Measurements from ENCODE around the gene EZR.

Gene EZR

DNA sequence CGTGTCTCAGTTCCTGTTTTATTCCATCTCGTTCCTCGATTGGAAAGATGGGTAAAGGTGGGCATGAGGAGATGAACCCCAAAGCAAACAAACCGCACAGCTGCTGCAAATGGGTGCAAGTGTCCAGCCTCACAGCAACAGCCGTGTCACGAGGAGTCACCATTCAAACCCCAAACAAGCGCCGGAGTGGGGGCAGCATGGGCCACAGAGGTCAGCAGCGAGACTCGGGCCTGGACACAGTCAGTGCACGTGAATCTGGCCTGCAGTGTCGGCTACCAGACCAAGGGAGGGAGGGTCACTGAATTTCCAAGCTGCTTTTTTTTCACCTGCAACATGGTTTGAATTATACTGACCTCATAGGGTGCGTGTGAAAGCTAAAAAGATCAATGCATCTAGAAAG, 63.5 kb downstream of the EZR start:
- Histone ChIP-seq H3K27ac (ENCODE audit: low read depth, low read length) (no peak overlapping the region), H3K9ac (ENCODE audit: low read depth in 1 of 2, low read length in 2 of 2) (no peak overlapping the region), H3K4me3 (ENCODE audit: low read depth in 1 of 2, low read length in 2 of 2) (no peak overlapping the region), H3K4me1 (ENCODE audit: control insufficient read depth in 1 of 2, insufficient read depth in 2 of 2, low read length in 2 of 2) (peaks cover 11 to 15% of the 10 kb centered on the region in 2 donors), H3K36me3 (ENCODE audit: control insufficient read depth in 1 of 2, insufficient read depth in 2 of 2, low read length in 2 of 2) (no peaks in the 10 kb centered on the region), H3K9me3 (ENCODE audit: control insufficient read depth in 1 of 2, low read length in 2 of 2) (no peaks in the 10 kb centered on the region), H3K27me3 (ENCODE audit: control insufficient read depth in 1 of 2, insufficient read depth in 2 of 2, low read length in 2 of 2) (no peaks in the 10 kb centered on the region)

DNA sequence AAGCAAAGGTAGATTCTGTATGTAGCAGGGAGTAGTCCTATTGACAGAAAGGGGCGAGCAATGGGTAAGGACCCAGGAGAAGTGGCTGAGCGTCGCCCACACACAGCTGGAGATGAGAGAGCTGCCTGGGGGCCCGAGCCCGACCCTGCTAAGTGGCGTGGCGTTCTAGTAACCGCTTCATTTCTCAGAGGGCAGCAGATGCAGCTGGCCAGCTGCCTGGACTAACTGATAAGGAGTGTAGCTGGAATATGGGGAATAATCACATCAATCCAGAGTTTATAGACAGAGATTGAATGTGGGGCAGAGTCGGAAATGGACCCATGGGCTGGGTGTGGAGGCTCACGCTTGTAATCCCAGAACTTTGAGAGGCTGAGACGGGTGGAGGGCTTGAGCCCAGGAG, 64.4 kb downstream of the EZR start:
- peaks cover 11 to 15% of the 10 kb centered on the region in 2 donors for H3K4me1 ChIP-seq (ENCODE audit: control insufficient read depth in 1 of 2, insufficient read depth in 2 of 2, low read length in 2 of 2)

DNA sequence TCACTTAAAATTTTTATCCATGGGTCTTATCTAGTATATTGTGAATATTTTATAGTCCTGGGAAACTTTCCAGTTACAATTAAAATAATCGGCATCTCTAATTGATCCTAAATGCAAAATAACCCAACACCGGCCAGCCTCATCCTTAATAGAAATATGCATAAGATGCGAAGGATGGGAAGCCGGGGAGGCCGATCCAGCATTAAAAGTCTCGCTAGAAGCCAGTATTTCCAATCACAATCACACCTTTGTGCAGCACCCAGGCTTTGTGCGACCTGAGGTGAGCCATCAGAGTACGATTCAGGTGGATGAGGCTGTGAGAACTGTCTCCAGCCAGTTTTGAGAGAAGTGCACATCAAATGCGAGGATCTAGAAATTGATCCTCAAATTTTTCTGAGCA, 65.4 kb downstream of the EZR start:
- H3K27ac ChIP-seq (ENCODE audit: low read depth, low read length) = no peak overlapping the region
- H3K4me1 ChIP-seq (ENCODE audit: control insufficient read depth in 1 of 2, insufficient read depth in 2 of 2, low read length in 2 of 2) = peaks cover 11 to 15% of the 10 kb centered on the region in 2 donors
- no peaks in the 10 kb centered on the region for H3K27me3 ChIP-seq (ENCODE audit: control insufficient read depth in 1 of 2, insufficient read depth in 2 of 2, low read length in 2 of 2)
- no peaks in the 10 kb centered on the region for H3K9me3 ChIP-seq (ENCODE audit: control insufficient read depth in 1 of 2, low read length in 2 of 2)
- H3K36me3 ChIP-seq (ENCODE audit: control insufficient read depth in 1 of 2, insufficient read depth in 2 of 2, low read length in 2 of 2) = no peaks in the 10 kb centered on the region
- no peak overlapping the region for H3K9ac ChIP-seq (ENCODE audit: low read depth in 1 of 2, low read length in 2 of 2)
- no peak overlapping the region for H3K4me3 ChIP-seq (ENCODE audit: low read depth in 1 of 2, low read length in 2 of 2)

More for the DNA sequence above, 64.4 kb downstream of the EZR start:
- H3K36me3 ChIP-seq (ENCODE audit: control insufficient read depth in 1 of 2, insufficient read depth in 2 of 2, low read length in 2 of 2) = no peaks in the 10 kb centered on the region
- no peak overlapping the region for H3K9ac ChIP-seq (ENCODE audit: low read depth in 1 of 2, low read length in 2 of 2)
- no peaks in the 10 kb centered on the region for H3K27me3 ChIP-seq (ENCODE audit: control insufficient read depth in 1 of 2, insufficient read depth in 2 of 2, low read length in 2 of 2)
- H3K27ac ChIP-seq (ENCODE audit: low read depth, low read length) = no peak overlapping the region
- H3K9me3 ChIP-seq (ENCODE audit: control insufficient read depth in 1 of 2, low read length in 2 of 2) = no peaks in the 10 kb centered on the region
- no peak overlapping the region for H3K4me3 ChIP-seq (ENCODE audit: low read depth in 1 of 2, low read length in 2 of 2)

DNA sequence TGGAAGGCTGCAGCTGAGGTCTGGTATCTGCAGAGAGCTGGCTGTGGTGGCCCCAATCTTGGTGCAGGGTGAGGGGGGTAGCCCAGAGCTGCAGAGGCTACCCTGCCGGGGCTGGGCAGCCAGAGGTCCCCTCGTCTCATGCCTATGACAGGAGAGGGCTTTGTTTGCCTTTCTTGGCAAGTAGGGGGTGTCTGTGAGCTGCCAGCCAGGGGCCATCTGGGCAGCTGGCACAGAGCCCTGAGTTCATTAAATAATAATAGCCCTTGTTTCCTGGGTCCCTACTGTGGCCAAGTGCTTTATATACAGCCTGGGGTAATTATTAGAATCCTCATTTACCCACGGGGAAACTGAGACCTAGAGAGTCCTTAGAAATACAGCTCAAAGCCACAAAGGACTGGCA, 66.6 kb downstream of the EZR start:
- Histone ChIP-seq H3K27me3 (ENCODE audit: control insufficient read depth in 1 of 2, insufficient read depth in 2 of 2, low read length in 2 of 2) (no peaks in the 10 kb centered on the region), H3K9me3 (ENCODE audit: control insufficient read depth in 1 of 2, low read length in 2 of 2) (no peaks in the 10 kb centered on the region), H3K36me3 (ENCODE audit: control insufficient read depth in 1 of 2, insufficient read depth in 2 of 2, low read length in 2 of 2) (no peaks in the 10 kb centered on the region), H3K9ac (ENCODE audit: low read depth in 1 of 2, low read length in 2 of 2) (peak overlapping the region in 1 of 2 donors; percentile 43), H3K4me1 (ENCODE audit: control insufficient read depth in 1 of 2, insufficient read depth in 2 of 2, low read length in 2 of 2) (peaks cover 11 to 15% of the 10 kb centered on the region in 2 donors), H3K27ac (ENCODE audit: low read depth, low read length) (no peak overlapping the region), H3K4me3 (ENCODE audit: low read depth in 1 of 2, low read length in 2 of 2) (peak overlapping the region in 1 of 2 donors; percentile 28)

DNA sequence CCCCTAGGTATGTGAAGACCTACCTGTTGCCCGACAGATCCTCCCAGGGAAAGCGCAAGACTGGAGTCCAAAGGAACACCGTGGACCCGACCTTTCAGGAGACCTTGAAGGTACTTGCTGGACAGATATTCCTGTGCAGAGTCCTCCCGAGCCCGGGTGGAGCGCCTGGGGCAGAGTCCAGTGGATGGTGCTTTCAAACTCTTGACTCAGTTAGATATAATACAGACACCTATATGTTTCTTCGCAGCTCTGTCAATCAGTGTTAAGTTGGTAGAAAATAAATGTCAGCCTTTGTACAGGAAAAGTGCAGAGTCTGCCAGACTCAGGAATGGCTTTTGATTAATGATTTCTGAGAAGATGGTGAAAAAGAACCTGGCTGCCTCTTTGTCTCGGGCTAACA, 67.2 kb downstream of the EZR start:
- H3K9me3 ChIP-seq (ENCODE audit: control insufficient read depth in 1 of 2, low read length in 2 of 2) = no peaks in the 10 kb centered on the region

DNA sequence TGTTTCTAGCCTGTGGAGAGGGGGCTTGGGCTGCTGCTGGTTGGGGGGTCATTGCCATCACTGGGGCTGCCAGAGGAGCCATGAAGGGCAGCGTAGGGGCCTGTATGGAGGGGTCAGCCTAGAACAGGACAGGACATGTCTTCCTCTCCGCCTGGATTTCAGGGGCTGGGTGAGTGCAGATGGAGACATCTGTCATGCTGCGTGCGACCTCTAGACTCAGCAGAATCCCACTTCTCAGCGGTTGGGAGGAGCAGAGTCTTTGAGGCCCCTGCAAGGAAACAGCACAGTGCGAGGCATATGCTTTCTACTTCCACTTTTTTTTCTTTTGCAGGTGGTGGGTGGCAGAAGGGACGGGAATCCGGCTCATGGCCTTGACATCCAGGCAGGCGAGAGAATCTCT, 67.9 kb downstream of the EZR start:
- H3K4me3 ChIP-seq (ENCODE audit: low read depth in 1 of 2, low read length in 2 of 2) = no peak overlapping the region
- H3K9ac ChIP-seq (ENCODE audit: low read depth in 1 of 2, low read length in 2 of 2) = peak overlapping the region in 1 of 2 donors; percentile 18
- no peaks in the 10 kb centered on the region for H3K36me3 ChIP-seq (ENCODE audit: control insufficient read depth in 1 of 2, insufficient read depth in 2 of 2, low read length in 2 of 2)
- H3K27ac ChIP-seq (ENCODE audit: low read depth, low read length) = no peak overlapping the region
- no peaks in the 10 kb centered on the region for H3K9me3 ChIP-seq (ENCODE audit: control insufficient read depth in 1 of 2, low read length in 2 of 2)
- H3K27me3 ChIP-seq (ENCODE audit: control insufficient read depth in 1 of 2, insufficient read depth in 2 of 2, low read length in 2 of 2) = no peaks in the 10 kb centered on the region
- peaks cover 11 to 15% of the 10 kb centered on the region in 2 donors for H3K4me1 ChIP-seq (ENCODE audit: control insufficient read depth in 1 of 2, insufficient read depth in 2 of 2, low read length in 2 of 2)

More for the DNA sequence above, 67.2 kb downstream of the EZR start:
- peaks cover 11 to 15% of the 10 kb centered on the region in 2 donors for H3K4me1 ChIP-seq (ENCODE audit: control insufficient read depth in 1 of 2, insufficient read depth in 2 of 2, low read length in 2 of 2)
- H3K36me3 ChIP-seq (ENCODE audit: control insufficient read depth in 1 of 2, insufficient read depth in 2 of 2, low read length in 2 of 2) = no peaks in the 10 kb centered on the region
- no peak overlapping the region for H3K27ac ChIP-seq (ENCODE audit: low read depth, low read length)
- peak overlapping the region in 1 of 2 donors; percentile 15 for H3K4me3 ChIP-seq (ENCODE audit: low read depth in 1 of 2, low read length in 2 of 2)
- no peaks in the 10 kb centered on the region for H3K27me3 ChIP-seq (ENCODE audit: control insufficient read depth in 1 of 2, insufficient read depth in 2 of 2, low read length in 2 of 2)
- H3K9ac ChIP-seq (ENCODE audit: low read depth in 1 of 2, low read length in 2 of 2) = peak overlapping the region; percentile 18 to 43

DNA sequence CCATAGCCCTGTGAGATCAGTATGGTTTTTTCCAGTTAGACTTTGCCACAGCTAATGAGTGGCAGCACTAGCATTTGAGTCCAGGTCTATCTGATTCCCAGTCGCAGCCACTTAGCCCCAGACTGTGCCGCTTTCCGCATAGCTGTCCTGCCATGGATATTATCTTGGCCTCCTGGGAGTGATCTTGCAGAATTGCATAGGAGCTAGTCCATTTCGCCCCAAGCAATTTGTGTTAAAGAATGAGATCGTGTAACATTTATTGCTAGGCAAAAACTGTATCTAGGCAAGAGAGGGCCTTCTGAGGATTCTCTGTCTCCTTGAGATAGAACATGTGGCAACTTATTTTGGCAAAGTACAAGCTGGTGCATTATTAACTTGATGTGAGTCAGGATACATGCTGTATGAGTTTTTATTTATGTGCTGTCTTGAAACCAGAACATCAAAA, 74.2 kb downstream of the EZR start:
- no peaks in the 10 kb centered on the region for H3K27me3 ChIP-seq (ENCODE audit: control insufficient read depth in 1 of 2, insufficient read depth in 2 of 2, low read length in 2 of 2)
- no peak overlapping the region for H3K9ac ChIP-seq (ENCODE audit: low read depth in 1 of 2, low read length in 2 of 2)
- no peaks in the 10 kb centered on the region for H3K4me1 ChIP-seq (ENCODE audit: control insufficient read depth in 1 of 2, insufficient read depth in 2 of 2, low read length in 2 of 2)
- no peaks in the 10 kb centered on the region for H3K9me3 ChIP-seq (ENCODE audit: control insufficient read depth in 1 of 2, low read length in 2 of 2)
- H3K4me3 ChIP-seq (ENCODE audit: low read depth in 1 of 2, low read length in 2 of 2) = no peak overlapping the region
- H3K27ac ChIP-seq (ENCODE audit: low read depth, low read length) = no peak overlapping the region
- no peaks in the 10 kb centered on the region for H3K36me3 ChIP-seq (ENCODE audit: control insufficient read depth in 1 of 2, insufficient read depth in 2 of 2, low read length in 2 of 2)

DNA sequence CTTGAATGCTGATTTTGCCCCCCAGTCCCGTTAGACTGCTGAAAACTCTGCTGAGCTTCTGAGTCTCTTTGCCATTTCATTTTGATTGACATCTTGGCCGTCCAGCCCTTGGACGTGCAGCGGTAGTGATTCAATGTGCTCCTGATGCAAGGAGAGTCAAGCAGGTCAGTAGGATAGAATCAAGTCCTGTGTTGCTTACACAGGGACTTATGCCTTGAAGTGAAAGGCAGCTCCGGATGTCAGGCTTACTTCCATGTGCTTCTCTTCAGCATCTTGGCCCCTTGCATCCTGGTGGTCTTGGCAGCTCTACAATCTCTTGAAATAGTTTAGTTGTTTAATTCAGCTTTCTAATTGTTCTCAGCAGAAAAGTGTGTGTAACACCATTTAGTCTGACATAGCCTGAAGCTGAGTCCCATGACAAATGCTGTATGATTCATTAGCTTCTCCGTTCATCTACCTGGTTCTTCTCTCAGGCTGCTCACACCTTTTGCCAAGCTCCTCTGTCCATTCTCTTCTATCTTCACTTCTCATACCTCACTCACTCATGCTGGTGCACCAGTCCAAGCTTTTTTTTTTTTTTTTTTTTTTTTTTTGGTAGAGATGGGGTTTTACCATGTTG, 76.0 kb downstream of the EZR start:
- Histone ChIP-seq H3K27ac (ENCODE audit: low read depth, low read length) (no peak overlapping the region), H3K36me3 (ENCODE audit: control insufficient read depth in 1 of 2, insufficient read depth in 2 of 2, low read length in 2 of 2) (no peaks in the 10 kb centered on the region), H3K9ac (ENCODE audit: low read depth in 1 of 2, low read length in 2 of 2) (no peak overlapping the region), H3K27me3 (ENCODE audit: control insufficient read depth in 1 of 2, insufficient read depth in 2 of 2, low read length in 2 of 2) (no peaks in the 10 kb centered on the region), H3K4me1 (ENCODE audit: control insufficient read depth in 1 of 2, insufficient read depth in 2 of 2, low read length in 2 of 2) (peaks cover 1% of the 10 kb centered on the region in 2 donors), H3K4me3 (ENCODE audit: low read depth in 1 of 2, low read length in 2 of 2) (no peak overlapping the region), H3K9me3 (ENCODE audit: control insufficient read depth in 1 of 2, low read length in 2 of 2) (no peaks in the 10 kb centered on the region)

DNA sequence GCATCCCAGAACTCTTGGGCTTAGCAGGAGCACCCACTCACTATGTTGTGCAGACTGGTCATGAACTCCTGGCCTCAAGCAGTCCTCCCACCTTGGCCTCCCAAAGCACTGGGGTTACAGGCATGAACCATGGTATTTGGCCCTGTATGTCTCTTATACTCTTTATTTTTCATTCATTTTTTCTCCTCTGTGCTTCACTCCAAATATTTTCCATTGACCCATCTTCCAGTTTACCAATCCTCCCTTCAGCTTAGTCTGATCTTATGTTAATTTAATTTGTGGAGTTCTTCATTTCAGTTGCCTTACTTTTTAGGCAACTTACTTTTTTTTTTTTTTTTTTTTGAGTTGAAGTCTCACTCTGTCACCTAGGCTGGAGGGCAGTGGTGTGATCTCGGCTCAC, 79.5 kb downstream of the EZR start:
- Histone ChIP-seq H3K27me3 (ENCODE audit: control insufficient read depth in 1 of 2, insufficient read depth in 2 of 2, low read length in 2 of 2) (no peaks in the 10 kb centered on the region), H3K9me3 (ENCODE audit: control insufficient read depth in 1 of 2, low read length in 2 of 2) (peaks cover 0 to 1% of the 10 kb centered on the region in 2 donors), H3K4me1 (ENCODE audit: control insufficient read depth in 1 of 2, insufficient read depth in 2 of 2, low read length in 2 of 2) (peaks cover 5 to 10% of the 10 kb centered on the region in 2 donors)

DNA sequence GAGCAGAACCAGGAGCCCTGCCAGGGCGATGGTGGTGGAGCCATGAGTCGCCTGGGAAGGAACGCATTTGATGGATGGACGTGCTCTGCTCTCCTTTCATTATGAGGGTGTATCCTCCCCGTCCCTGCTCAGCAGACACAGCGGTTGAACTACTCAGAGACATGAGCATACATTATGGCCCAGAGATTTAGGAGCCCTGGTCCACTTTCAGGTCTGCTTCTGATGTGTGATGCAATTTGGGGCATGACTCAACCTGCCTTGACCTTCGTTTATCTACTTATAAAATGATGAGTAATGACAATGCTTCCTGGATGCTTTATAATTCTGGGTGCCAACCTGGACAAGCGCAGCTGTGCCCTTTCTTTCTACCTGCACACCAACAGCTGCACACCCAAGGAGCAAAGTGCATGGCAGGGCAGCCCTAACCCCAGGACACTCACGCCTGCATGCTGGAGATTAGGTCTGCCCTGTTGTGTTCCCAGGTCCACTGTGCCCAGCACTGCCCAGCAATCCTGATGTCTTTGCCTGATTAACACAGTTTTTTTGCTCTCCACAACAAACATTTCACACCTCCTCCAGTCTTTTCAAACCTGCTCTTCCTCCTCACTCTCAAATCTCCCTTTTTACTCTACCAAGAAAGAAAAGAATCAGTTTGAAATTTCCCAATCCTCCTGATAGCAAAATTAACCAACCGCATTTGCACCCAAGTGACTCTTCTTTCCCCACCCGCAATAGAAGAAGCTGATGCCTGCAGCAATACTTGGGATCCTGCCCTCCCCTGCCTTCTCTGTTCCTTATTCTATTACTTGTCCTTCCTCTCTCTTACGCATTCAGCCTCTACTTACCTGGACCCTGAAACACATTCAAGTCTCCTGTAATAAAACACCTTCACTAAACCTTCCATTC, 81.2 kb downstream of the EZR start:
- H3K27ac ChIP-seq (ENCODE audit: low read depth, low read length) = no peak overlapping the region
- H3K4me3 ChIP-seq (ENCODE audit: low read depth in 1 of 2, low read length in 2 of 2) = no peak overlapping the region

More for the DNA sequence above, 79.5 kb downstream of the EZR start:
- Histone ChIP-seq H3K4me3 (ENCODE audit: low read depth in 1 of 2, low read length in 2 of 2) (no peak overlapping the region), H3K27ac (ENCODE audit: low read depth, low read length) (no peak overlapping the region), H3K9ac (ENCODE audit: low read depth in 1 of 2, low read length in 2 of 2) (no peak overlapping the region), H3K36me3 (ENCODE audit: control insufficient read depth in 1 of 2, insufficient read depth in 2 of 2, low read length in 2 of 2) (no peaks in the 10 kb centered on the region)

More for the DNA sequence above, 81.2 kb downstream of the EZR start:
- no peaks in the 10 kb centered on the region for H3K27me3 ChIP-seq (ENCODE audit: control insufficient read depth in 1 of 2, insufficient read depth in 2 of 2, low read length in 2 of 2)
- H3K4me1 ChIP-seq (ENCODE audit: control insufficient read depth in 1 of 2, insufficient read depth in 2 of 2, low read length in 2 of 2) = peaks cover 5 to 10% of the 10 kb centered on the region in 2 donors
- no peaks in the 10 kb centered on the region for H3K36me3 ChIP-seq (ENCODE audit: control insufficient read depth in 1 of 2, insufficient read depth in 2 of 2, low read length in 2 of 2)
- peaks cover 4 to 8% of the 10 kb centered on the region in 2 donors for H3K9me3 ChIP-seq (ENCODE audit: control insufficient read depth in 1 of 2, low read length in 2 of 2)
- H3K9ac ChIP-seq (ENCODE audit: low read depth in 1 of 2, low read length in 2 of 2) = no peak overlapping the region
